PC-3 (cell line): Measurements from ENCODE around the gene MXI1. TPM values are rescaled to one million over a fixed set of nuclear protein-coding genes. Genes with fewer than 3 reads are reported as not detected.

Experiments
- ATAC-seq: fragments of 200-7000 bp; cut with Tn5 transposase; 2 replicates; pipeline ENCODE4 v1.9.1; 2020; ENCODE audit warnings: mild to moderate bottlenecking, moderate library complexity
- BruUV-seq: library from RNA; stranded (reverse); fragments of 400-500 nt; replicated peaks from 2 replicates; lab custom pipeline; 2021; lab: Mats Ljungman, UMichigan
- CTCF ChIA-PET: fragments of 300-600 bp; sonication (Branson Sonifier 250); formaldehyde crosslinking; loops from one replicate; lab custom pipeline; 2022; ENCODE audit warnings: antibody characterized with exemption; lab: Charles Lee
- POLR2A ChIA-PET: fragments of 300-600 bp; sonication (Branson Sonifier 250); formaldehyde crosslinking; loops from one replicate; lab custom pipeline; 2022; ENCODE audit warnings: antibody characterized with exemption; ENCODE audit not compliant: unreplicated experiment; lab: Charles Lee
- DNase-seq: peaks from one replicate; pipeline ENCODE4 v3.0.0-alpha.2; 2015
- H2AFZ ChIP-seq: fragments of 300-600 bp; sonication (generic); 2 replicates; pipeline ENCODE4 v1.6.0; 2016; ENCODE audit warnings: antibody characterized with exemption, low read length
- H3F3A ChIP-seq: fragments of 300-600 bp; sonication (generic); one replicate; pipeline ENCODE4 v1.6.0; 2017; ENCODE audit warnings: antibody characterized with exemption, low read length, control low read depth, mild to moderate bottlenecking; ENCODE audit not compliant: unreplicated experiment
- H3K27ac ChIP-seq: fragments of 300-600 bp; sonication (generic); 2 replicates; pipeline ENCODE4 v1.5.1; 2016; ENCODE audit warnings: mild to moderate bottlenecking, low read length
- H3K27me3 ChIP-seq: fragments of 300-600 bp; sonication (generic); 2 replicates; pipeline ENCODE4 v1.6.1; 2016; ENCODE audit warnings: low read length, mixed read lengths
- H3K36me3 ChIP-seq: fragments of 300-600 bp; sonication (generic); 2 replicates; pipeline ENCODE4 v1.6.1; 2016; ENCODE audit warnings: low read depth, mixed run types, low read length, mixed read lengths
- H3K4me1 ChIP-seq: fragments of 300-600 bp; sonication (generic); 2 replicates; pipeline ENCODE4 v1.5.1; 2016; ENCODE audit warnings: low read length; ENCODE audit not compliant: insufficient read depth
- H3K4me2 ChIP-seq: fragments of 300-600 bp; sonication (generic); 2 replicates; pipeline ENCODE4 v1.6.0; 2016; ENCODE audit warnings: low read length
- H3K4me3 ChIP-seq: fragments of 300-600 bp; sonication (generic); 2 replicates; pipeline ENCODE4 v1.5.1; 2016; ENCODE audit warnings: mild to moderate bottlenecking, low read length, mixed read lengths
- H3K79me2 ChIP-seq: fragments of 300-600 bp; sonication (generic); 2 replicates; pipeline ENCODE4 v1.6.1; 2017; ENCODE audit warnings: low read length, mixed read lengths
- H3K9ac ChIP-seq: fragments of 300-600 bp; sonication (generic); 2 replicates; pipeline ENCODE4 v1.6.0; 2016; ENCODE audit warnings: mild to moderate bottlenecking, low read length
- H3K9me2 ChIP-seq: fragments of 300-600 bp; sonication (generic); replicated peaks from 2 replicates; pipeline ENCODE4 v1.6.1; 2016; ENCODE audit warnings: mixed run types, low read length, mixed read lengths
- H3K9me3 ChIP-seq: fragments of 300-600 bp; sonication (generic); 2 replicates; pipeline ENCODE4 v1.6.1; 2016; ENCODE audit warnings: low read length, mixed read lengths
- H4K20me1 ChIP-seq: fragments of 300-600 bp; sonication (generic); 2 replicates; pipeline ENCODE4 v1.6.1; 2016; ENCODE audit warnings: low read length, mixed read lengths
- EZH2 ChIP-seq: fragments of 300-600 bp; sonication (generic); IDR thresholded peaks from one replicate; pipeline ENCODE4 v1.6.1; 2017; ENCODE audit warnings: antibody characterized with exemption, mild to moderate bottlenecking, low read length; ENCODE audit not compliant: unreplicated experiment
- EZH2phosphoT487 ChIP-seq: fragments of 300-600 bp; sonication (generic); IDR thresholded peaks from 2 replicates; pipeline ENCODE4 v1.6.1; 2018; ENCODE audit warnings: mild to moderate bottlenecking, antibody characterized with exemption, low read length, borderline replicate concordance
- intact Hi-C: fragments of 100-400 bp; cut with micrococcal nuclease; formaldehyde crosslinking; loops from 2 replicates; pipeline ENCODE4 v1.9.0; 2023
- total RNA-seq: library from RNA; depleted of rRNA; stranded (reverse); fragments of >200 nt; gene quantifications from 2 replicates; pipeline ENCODE4 v1.2.3, GENCODE V29; 2014
- TF ChIP-seq, protein P1 (sequence below): fragments of 300-600 bp; sonication (generic); conservative IDR thresholded peaks from 2 replicates; pipeline ENCODE4 v1.5.1; 2017; ENCODE audit warnings: antibody characterized with exemption, low read depth, mild to moderate bottlenecking, low read length

MXI1 gene
- total RNA-seq, 1 experiment from 2014 or later = 18.0 TPM

DNA sequence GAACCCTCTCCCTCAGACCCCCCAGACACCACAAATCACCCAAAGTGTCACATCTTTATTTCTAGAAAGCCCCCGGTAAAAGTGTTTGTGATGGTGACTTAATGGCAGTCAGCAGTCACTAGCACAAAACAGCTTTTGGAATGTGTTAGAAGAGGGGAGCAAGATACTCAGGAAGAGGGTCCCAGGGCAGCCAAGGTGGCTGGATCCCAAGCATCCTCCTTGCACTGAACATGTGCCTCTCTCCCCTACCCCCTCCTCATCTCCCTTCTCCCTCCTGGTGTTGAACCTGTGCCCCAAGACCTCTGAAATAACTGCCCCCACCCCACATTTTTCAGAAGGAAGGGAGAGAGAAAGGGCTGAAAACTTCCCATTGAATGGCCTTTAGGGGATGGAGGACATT, 37.8 kb upstream of the MXI1 start:
- Histone ChIP-seq H2AFZ (no peak overlapping the region), H4K20me1 (no peaks in the 10 kb centered on the region), H3K9ac (no peak overlapping the region), H3K36me3 (no peaks in the 10 kb centered on the region), H3K9me2 (no peaks in the 10 kb centered on the region), H3K9me3 (no peaks in the 10 kb centered on the region), H3K4me3 (no peak overlapping the region), H3K4me2 (no peak overlapping the region), H3K27me3 (no peaks in the 10 kb centered on the region), H3K27ac (no peak overlapping the region), H3K4me1 (peaks cover 20% of the 10 kb centered on the region), H3K79me2 (no peaks in the 10 kb centered on the region), H3F3A (no peaks in the 10 kb centered on the region)
- intact Hi-C loops = no loop called here
- POLR2A ChIA-PET = no interaction called here
- ATAC-seq (no peak), DNase-seq (no peak)
- CTCF ChIA-PET = no interaction called here
- BruUV-seq = no TSS peak
- TF ChIP-seq, protein P1, sequence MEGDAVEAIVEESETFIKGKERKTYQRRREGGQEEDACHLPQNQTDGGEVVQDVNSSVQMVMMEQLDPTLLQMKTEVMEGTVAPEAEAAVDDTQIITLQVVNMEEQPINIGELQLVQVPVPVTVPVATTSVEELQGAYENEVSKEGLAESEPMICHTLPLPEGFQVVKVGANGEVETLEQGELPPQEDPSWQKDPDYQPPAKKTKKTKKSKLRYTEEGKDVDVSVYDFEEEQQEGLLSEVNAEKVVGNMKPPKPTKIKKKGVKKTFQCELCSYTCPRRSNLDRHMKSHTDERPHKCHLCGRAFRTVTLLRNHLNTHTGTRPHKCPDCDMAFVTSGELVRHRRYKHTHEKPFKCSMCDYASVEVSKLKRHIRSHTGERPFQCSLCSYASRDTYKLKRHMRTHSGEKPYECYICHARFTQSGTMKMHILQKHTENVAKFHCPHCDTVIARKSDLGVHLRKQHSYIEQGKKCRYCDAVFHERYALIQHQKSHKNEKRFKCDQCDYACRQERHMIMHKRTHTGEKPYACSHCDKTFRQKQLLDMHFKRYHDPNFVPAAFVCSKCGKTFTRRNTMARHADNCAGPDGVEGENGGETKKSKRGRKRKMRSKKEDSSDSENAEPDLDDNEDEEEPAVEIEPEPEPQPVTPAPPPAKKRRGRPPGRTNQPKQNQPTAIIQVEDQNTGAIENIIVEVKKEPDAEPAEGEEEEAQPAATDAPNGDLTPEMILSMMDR = no peak
- no peak for TF ChIP-seq EZH2
- no peak for TF ChIP-seq EZH2phosphoT487

GRCh38 chr10:110170142-110170971, 37.0 kb upstream of the MXI1 start:
- Histone ChIP-seq H4K20me1 (no peaks in the 10 kb centered on the region), H2AFZ (no peak overlapping the region), H3K9ac (no peak overlapping the region), H3K27ac (no peak overlapping the region), H3K4me1 (peaks cover 20% of the 10 kb centered on the region), H3K27me3 (no peaks in the 10 kb centered on the region), H3K36me3 (no peaks in the 10 kb centered on the region), H3K9me2 (no peaks in the 10 kb centered on the region), H3K9me3 (no peaks in the 10 kb centered on the region), H3K79me2 (no peaks in the 10 kb centered on the region), H3K4me3 (no peak overlapping the region), H3K4me2 (peak overlapping the region; percentile 51), H3F3A (no peaks in the 10 kb centered on the region)
- TF ChIP-seq EZH2 (no peak), EZH2phosphoT487 (no peak)
- TF ChIP-seq, protein P1 = no peak
- BruUV-seq = no TSS peak
- intact Hi-C loops = loop anchor here (5.0 kb wide), 1 partner anchor 37 kb away; the partner anchor contains the start of gene MXI1
- ChIA-PET POLR2A (no interaction called here), CTCF (no interaction called here)
- ATAC-seq (no peak; the same call in 1 of the 2 replicates), DNase-seq (no peak)

DNA sequence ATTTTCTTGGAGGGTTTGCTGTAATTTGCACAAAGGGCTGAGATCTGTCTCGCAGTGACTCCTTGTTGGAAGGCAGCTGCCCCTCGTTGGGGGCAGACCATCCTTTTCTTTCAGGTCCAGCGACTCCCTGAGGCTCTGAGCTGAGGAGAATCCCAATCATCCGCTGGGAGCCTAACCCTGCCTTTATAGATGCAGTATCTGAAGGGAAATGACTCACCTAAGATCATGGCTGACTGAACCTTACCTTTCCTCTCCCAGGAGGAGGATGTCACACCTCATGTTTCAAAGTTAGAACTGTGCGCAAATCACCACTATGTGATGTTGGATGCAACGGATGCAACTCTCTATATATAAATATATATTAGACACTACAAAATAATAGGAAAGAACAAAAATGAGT, 36.4 kb upstream of the MXI1 start:
- no peaks in the 10 kb centered on the region for H4K20me1 ChIP-seq
- H3K4me2 ChIP-seq = peak overlapping the region; percentile 51
- TF ChIP-seq EZH2 = no peak
- TF ChIP-seq, protein P1 = no peak
- no peak for TF ChIP-seq EZH2phosphoT487
- peaks cover 20% of the 10 kb centered on the region for H3K4me1 ChIP-seq
- ATAC-seq (peak; percentile 88), DNase-seq (peak; percentile 67)
- H3K9me3 ChIP-seq = no peaks in the 10 kb centered on the region
- H3K4me3 ChIP-seq = no peak overlapping the region
- no TSS peak for BruUV-seq
- H3K9me2 ChIP-seq = no peaks in the 10 kb centered on the region
- H3K27me3 ChIP-seq = no peaks in the 10 kb centered on the region
- no peak overlapping the region for H3K9ac ChIP-seq
- no peak overlapping the region for H2AFZ ChIP-seq
- H3K36me3 ChIP-seq = no peaks in the 10 kb centered on the region
- no peaks in the 10 kb centered on the region for H3K79me2 ChIP-seq
- CTCF ChIA-PET = no interaction called here
- intact Hi-C loops = loop anchor here (5.0 kb wide), 1 partner anchor 36 kb away; the partner anchor contains the start of gene MXI1
- no peak overlapping the region for H3K27ac ChIP-seq
- POLR2A ChIA-PET = no interaction called here
- no peaks in the 10 kb centered on the region for H3F3A ChIP-seq
